SK-N-SH treated with all-trans-retinoic acid at 6 μM for 48 hours (cell line): Measurements from ENCODE around the gene AIRE.

ENCODE experiments used
- ATAC-seq: fragments of 200-7000 bp; cut with Tn5 transposase; 3 replicates; pipeline ENCODE4 v1.9.1; 2020; ENCODE audit warnings: mild to moderate bottlenecking, moderate library complexity
- ARNTL ChIP-seq: fragments of 450-650 bp; formaldehyde crosslinking; IDR thresholded peaks from 2 replicates; pipeline ENCODE4 v1.5.0; 2020; ENCODE audit warnings: low read depth, mild to moderate bottlenecking, moderate library complexity, borderline replicate concordance
- BACH2 ChIP-seq: fragments of 250-450 bp; sonication (Bioruptor Pico); IDR thresholded peaks from 2 replicates; pipeline ENCODE4 v1.9.0; 2021; ENCODE audit warnings: mild to moderate bottlenecking, borderline replicate concordance
- CREB5 ChIP-seq: fragments of 250-450 bp; sonication (Bioruptor Pico); IDR thresholded peaks from 2 replicates; pipeline ENCODE4 v1.5.1; 2020; ENCODE audit warnings: low read depth, mild to moderate bottlenecking, moderate library complexity
- CSDC2 ChIP-seq: fragments of 250-450 bp; sonication (Bioruptor Pico); IDR thresholded peaks from 2 replicates; pipeline ENCODE4 v1.5.0; 2020; ENCODE audit warnings: mild to moderate bottlenecking, moderate library complexity
- CSRNP3 ChIP-seq: fragments of 250-450 bp; sonication (Bioruptor Pico); IDR thresholded peaks from 2 replicates; pipeline ENCODE4 v1.5.1; 2021; ENCODE audit warnings: mild to moderate bottlenecking, moderate library complexity
- ESRRG ChIP-seq: fragments of 250-450 bp; sonication (Bioruptor Pico); IDR thresholded peaks from 2 replicates; pipeline ENCODE4 v1.6.1; 2021; ENCODE audit warnings: mild to moderate bottlenecking
- GLIS3 ChIP-seq: fragments of 250-450 bp; sonication (Bioruptor Pico); IDR thresholded peaks from 2 replicates; pipeline ENCODE4 v1.5.0; 2020; ENCODE audit warnings: mild to moderate bottlenecking, moderate library complexity
- ISL1 ChIP-seq: fragments of 250-450 bp; sonication (Bioruptor Pico); IDR thresholded peaks from 2 replicates; pipeline ENCODE4 v2.1.2; 2022; ENCODE audit warnings: mild to moderate bottlenecking, moderate library complexity
- OSR1 ChIP-seq: fragments of 250-450 bp; sonication (Bioruptor Pico); IDR thresholded peaks from 2 replicates; pipeline ENCODE4 v1.8.0; 2022; ENCODE audit warnings: moderate library complexity, mild to moderate bottlenecking, inconsistent platforms
- PATZ1 ChIP-seq: fragments of 250-450 bp; sonication (Bioruptor Pico); IDR thresholded peaks from 2 replicates; pipeline ENCODE4 v1.8.0; 2020; ENCODE audit warnings: mild to moderate bottlenecking, moderate library complexity, borderline replicate concordance
- PPARA ChIP-seq: fragments of 250-450 bp; sonication (Bioruptor Pico); IDR thresholded peaks from 2 replicates; pipeline ENCODE4 v1.5.0; 2020; ENCODE audit warnings: mild to moderate bottlenecking, borderline replicate concordance
- SNAI2 ChIP-seq: fragments of 250-450 bp; sonication (Bioruptor Pico); IDR thresholded peaks from 2 replicates; pipeline ENCODE4 v1.5.0; 2020; ENCODE audit warnings: mild to moderate bottlenecking, moderate library complexity
- TCF4 ChIP-seq: fragments of 250-450 bp; sonication (Bioruptor Pico); IDR thresholded peaks from 2 replicates; pipeline ENCODE4 v1.8.0; 2021; ENCODE audit warnings: mild to moderate bottlenecking, moderate library complexity, borderline replicate concordance
- TOX ChIP-seq: fragments of 250-450 bp; sonication (Bioruptor Pico); IDR thresholded peaks from 2 replicates; pipeline ENCODE4 v1.8.0; 2021; ENCODE audit warnings: mild to moderate bottlenecking, moderate library complexity, borderline replicate concordance
- TSHZ2 ChIP-seq: fragments of 250-450 bp; sonication (Bioruptor Pico); IDR thresholded peaks from 2 replicates; pipeline ENCODE4 v1.5.0; 2020; ENCODE audit warnings: mild to moderate bottlenecking, moderate library complexity
- ZC3H10 ChIP-seq: fragments of 250-450 bp; sonication (Bioruptor Pico); IDR thresholded peaks from 2 replicates; pipeline ENCODE4 v1.5.1; 2021; ENCODE audit warnings: mild to moderate bottlenecking, moderate library complexity
- ZFP3 ChIP-seq: fragments of 250-450 bp; sonication (Bioruptor Pico); IDR thresholded peaks from 2 replicates; pipeline ENCODE4 v1.5.0; 2020; ENCODE audit warnings: mild to moderate bottlenecking, moderate library complexity
- ZFP30 ChIP-seq: fragments of 450-650 bp; formaldehyde crosslinking; IDR thresholded peaks from 2 replicates; pipeline ENCODE4 v1.5.0; 2022; ENCODE audit warnings: mild to moderate bottlenecking, moderate library complexity
- ZNF565 ChIP-seq: fragments of 450-650 bp; formaldehyde crosslinking; conservative IDR thresholded peaks from 2 replicates; pipeline ENCODE4 v1.5.0; 2020; ENCODE audit warnings: low read depth, mild to moderate bottlenecking, moderate library complexity
- ZNF70 ChIP-seq: fragments of 450-650 bp; formaldehyde crosslinking; IDR thresholded peaks from 2 replicates; pipeline ENCODE4 v1.5.0; 2020; ENCODE audit warnings: mild to moderate bottlenecking, moderate library complexity
- TF ChIP-seq, protein P1 (sequence below): fragments of 250-450 bp; sonication (Bioruptor Pico); IDR thresholded peaks from 2 replicates; pipeline ENCODE4 v1.8.0; 2021; ENCODE audit warnings: low read depth, mild to moderate bottlenecking, moderate library complexity, borderline replicate concordance

The AIRE gene

DNA sequence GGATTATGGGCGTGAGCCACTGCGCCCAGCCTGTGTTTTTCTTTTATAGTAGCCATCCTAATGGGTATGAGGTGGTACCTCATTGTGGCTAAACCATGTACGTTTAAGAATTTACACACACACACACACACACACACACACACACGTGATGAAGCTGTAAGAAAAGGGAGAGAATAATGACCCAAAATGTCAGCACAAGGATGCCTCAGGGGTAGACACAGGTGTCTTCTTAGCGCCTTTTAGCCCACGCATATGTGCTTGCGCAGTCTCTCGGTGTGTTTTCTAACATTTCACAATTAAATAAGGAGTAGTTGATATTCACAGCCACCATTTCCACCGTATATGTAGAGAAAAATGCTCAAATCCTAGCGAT lies 13.4 kb downstream of the AIRE start:
- TF ChIP-seq CREB5 (CRISPR knock-in tag) (no peak), CSRNP3 (CRISPR knock-in tag) (no peak), SNAI2 (no peak), TOX (no peak), OSR1 (CRISPR knock-in tag) (no peak), PPARA (CRISPR knock-in tag) (no peak), ZNF565 (CRISPR knock-in tag) (no peak), ZC3H10 (no peak), PATZ1 (CRISPR knock-in tag) (no peak), CSDC2 (no peak), ESRRG (no peak), GLIS3 (CRISPR knock-in tag) (no peak), ARNTL (CRISPR knock-in tag) (no peak), ZFP30 (CRISPR knock-in tag) (no peak), TCF4 (CRISPR knock-in tag) (no peak), TSHZ2 (CRISPR knock-in tag) (no peak), ZFP3 (no peak), BACH2 (CRISPR knock-in tag) (no peak)
- ATAC-seq: no peak

DNA sequence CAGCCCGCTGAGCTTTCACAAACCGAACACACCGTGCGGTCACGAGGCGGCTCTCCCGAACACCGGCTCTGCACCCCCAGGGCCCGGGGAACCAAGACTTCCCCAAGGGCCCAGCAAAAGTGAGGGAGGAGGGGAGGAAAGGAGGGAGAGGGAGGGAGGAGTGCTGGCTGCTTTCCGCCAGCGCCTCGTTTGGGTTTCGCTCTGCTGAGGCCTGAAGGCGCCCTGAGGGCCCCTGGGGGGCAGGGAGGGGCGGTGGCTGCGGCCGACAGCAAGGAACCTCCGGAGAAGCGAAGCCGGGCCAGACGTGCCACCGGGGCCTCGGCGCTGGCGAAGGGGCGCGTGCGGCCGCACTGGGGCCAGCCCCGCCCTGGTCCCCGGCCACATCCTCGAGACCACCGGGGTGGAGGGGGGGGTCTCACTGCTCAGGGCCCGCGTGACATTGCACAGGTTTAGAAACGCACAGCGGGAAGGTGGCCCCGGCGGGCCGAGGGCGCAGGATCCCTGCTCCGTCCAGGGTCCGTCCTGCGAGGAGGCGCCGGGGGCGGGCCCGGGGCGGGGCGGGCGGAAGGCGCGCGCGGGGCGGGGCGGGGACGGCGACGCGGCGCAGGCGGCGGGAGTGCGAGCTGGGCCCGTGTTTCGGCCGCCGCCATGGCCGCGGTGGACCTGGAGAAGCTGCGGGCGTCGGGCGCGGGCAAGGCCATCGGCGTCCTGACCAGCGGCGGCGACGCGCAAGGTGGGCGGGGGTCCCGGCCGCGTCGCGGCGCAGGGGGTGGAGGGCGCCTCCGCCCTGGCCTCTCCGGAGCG lies 14.0 kb downstream of the AIRE start, which contains the start of gene PFKL:
Gene PFKL (plus strand): TSS at position 596 of the 804 bp plus-strand sequence. CDS start 53 bp downstream, at position 649.
- TF ChIP-seq ZNF70 (CRISPR knock-in tag) (no peak), ISL1 (CRISPR knock-in tag) (no peak), BACH2 (CRISPR knock-in tag) (no peak), OSR1 (CRISPR knock-in tag) (no peak), SNAI2 (no peak)
- TF ChIP-seq, protein P1, sequence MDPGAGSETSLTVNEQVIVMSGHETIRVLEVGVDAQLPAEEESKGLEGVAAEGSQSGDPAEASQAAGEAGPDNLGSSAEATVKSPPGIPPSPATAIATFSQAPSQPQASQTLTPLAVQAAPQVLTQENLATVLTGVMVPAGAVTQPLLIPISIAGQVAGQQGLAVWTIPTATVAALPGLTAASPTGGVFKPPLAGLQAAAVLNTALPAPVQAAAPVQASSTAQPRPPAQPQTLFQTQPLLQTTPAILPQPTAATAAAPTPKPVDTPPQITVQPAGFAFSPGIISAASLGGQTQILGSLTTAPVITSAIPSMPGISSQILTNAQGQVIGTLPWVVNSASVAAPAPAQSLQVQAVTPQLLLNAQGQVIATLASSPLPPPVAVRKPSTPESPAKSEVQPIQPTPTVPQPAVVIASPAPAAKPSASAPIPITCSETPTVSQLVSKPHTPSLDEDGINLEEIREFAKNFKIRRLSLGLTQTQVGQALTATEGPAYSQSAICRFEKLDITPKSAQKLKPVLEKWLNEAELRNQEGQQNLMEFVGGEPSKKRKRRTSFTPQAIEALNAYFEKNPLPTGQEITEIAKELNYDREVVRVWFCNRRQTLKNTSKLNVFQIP (CRISPR knock-in tag): no peak
- peak; percentile 68 for ATAC-seq
